ENCODE measurements around the gene CRABP2.

The CRABP2 gene

DNA sequence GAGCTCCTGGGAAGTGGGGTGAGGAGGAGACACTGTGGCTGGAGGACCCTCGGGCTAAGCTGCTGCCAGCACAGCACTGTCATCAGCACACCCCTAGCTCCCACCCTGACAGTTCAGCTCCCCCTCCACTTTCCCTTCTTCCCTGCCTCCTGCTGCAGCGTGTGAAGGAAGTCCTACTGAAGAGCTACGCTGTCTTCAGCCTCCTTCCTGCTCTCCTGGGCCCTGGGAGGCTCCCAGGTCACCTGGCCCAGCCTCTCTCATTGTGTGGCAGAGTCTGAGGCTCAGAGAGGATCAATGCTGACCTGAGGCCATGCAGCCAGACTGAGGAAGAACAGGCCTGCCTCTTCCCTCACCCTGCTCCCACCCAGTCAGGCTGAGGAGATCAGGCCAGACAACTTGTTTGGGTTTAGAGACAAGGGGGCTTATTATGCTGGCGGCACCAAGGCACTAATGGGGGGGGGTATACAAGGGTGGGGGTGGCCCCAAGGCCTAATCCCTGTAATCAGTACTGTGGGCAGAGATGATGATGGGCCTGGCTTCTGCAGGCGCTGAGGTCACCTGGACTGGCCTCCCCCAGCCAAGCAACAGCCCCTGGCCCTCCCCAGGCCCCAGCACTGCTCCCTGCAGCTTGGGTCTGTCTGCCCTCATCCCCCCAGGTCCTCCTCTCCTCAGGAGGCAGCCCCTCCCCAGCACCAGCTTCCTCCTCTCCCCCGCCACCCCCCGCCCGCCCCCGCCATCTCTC lies 37.2 kb downstream of the CRABP2 start:
- DNase-seq (ENCODE audit: low read depth): no peak

DNA sequence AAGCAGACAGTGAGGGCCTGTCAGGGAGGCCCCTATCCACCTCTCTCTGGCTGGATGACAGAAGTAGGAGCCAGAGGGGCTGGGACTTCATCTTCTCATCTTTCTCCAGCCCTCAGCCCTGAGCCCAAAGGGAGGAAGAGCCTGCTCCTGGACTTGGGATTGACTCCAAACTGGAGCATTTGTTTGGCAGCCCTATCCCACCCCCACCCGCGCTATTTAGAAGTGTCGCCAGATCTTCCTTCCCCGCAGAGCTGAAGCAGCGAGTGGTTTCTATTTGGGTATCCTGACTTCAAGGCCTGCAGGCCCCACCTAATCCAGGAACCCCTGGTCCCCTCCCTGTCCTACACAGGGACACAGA lies 37.8 kb downstream of the CRABP2 start:
- no peak for DNase-seq (ENCODE audit: low read depth)

- DNase-seq (ENCODE audit: low read depth): no peak
Observed at GRCh38 chr1:156666862-156667609, 38.3 kb downstream of the CRABP2 start.

DNA sequence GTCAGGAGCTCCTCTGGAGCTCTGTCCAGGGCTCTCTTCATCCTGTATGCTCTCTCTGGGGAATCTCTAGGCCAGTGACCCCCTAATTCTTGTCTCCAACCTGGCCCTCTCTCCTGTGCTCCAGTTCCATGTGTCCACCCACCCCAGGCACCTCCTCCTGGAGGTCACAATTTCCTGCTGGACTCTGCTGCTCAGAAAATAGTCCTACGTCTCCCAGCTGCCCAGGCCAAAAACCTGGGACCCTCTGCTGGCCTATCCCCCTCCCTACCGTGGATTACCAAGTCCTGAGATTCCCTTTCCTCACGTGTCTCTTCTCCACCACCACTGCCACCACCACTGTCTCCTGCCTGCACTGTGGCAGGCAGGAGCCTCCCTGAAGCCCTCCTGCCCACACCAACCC lies 39.8 kb downstream of the CRABP2 start:
- no peak for DNase-seq (ENCODE audit: low read depth)

DNA sequence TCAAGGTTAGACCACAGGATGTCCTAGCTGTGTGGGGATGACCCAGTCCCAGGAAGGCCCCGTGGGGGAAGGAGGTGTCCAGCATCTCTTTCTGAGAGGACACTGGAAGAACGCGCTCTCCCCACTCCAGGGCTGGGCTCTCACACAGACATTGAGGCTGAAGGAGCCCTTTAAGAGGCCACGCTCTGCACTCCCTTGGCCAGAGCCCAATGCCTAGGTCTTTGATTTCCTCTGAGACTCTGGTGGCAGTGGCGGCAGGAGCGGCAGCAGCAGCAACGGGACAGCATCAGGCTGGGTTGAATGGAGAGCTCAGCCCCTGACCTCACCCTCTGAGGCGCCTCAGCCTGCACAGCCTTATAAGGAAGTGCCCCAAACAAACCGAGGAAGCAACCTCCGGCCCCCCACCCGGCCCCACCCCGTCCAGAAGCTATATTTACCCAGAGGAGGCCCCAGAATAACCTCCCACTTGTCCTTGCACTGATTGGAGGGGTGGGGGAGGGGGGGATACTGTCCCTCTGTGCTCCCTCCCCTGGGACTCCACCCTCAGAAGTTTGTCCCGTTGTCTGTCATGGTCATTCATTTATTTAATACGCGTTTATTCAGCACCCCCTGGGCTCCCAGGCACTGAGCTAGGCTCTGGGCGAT lies 40.5 kb downstream of the CRABP2 start:
- no peak for DNase-seq (ENCODE audit: low read depth)

GRCh38 chr1:156664046-156664766 lies 41.2 kb downstream of the CRABP2 start:
- DNase-seq (ENCODE audit: low read depth): no peak

DNA sequence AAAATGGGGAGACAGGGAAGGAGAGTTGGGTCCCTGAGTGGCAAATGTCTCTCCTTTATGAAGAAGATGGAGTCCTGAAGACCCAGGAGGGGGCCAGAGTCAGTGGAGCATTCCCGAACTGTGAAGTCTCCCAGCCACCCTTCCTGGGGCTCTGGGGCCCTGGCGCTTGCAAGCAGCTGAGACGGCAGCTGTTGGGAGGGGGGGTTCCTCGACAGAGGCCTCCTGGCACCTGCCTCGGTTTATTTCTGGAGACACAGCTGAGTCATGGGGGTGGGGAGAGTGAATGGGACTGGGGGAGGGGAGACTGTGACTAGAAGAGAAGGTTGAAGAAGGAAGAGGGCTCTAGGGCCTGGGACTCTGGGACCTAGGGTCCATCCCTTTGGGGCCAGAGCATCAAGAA lies 42.2 kb downstream of the CRABP2 start:
- no peak for DNase-seq (ENCODE audit: low read depth)

GRCh38 chr1:156662800-156663055 lies 42.7 kb downstream of the CRABP2 start:
- DNase-seq (ENCODE audit: low read depth): no peak

DNA sequence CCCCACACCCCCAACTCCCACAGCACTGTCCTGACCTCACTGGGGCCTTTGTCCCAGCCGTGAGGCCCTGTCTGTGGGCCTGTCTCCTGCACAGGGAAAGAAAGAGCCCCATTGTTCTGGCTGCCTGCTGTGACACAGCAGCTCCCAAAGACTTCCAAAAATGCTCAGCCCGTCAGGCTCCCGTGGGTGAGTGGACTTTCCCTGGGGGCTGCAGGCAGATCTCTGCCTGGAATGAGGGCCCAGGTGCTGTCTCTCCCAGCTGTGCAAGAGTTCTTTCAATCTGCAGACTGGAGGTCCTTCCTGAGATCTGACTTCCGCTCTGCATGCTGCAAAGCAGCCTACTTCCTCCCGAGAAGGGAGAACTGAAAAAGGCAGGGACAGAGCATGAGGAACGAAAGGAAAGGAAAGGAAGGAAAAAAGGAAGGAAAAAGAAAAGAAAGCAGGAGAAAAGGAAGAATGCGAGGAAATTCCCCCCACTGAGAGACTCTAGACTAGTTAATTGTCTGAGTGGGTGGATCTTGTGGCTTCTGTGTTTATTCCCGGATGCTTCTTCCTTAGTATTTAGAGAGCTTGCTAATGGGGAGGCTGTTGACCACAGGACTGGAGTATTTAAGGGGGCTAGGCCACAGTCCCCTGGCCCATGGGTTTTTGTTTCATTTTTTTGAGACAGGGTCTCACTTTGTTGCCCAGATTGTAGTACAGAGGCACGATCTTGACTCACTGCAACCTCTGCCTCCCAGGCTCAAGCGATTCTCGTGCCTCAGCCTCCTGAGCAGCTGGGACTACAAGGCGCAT lies 43.2 kb downstream of the CRABP2 start:
- no peak for DNase-seq (ENCODE audit: low read depth)

- no peak for DNase-seq (ENCODE audit: low read depth)
Observed at GRCh38 chr1:156660752-156661112, 44.7 kb downstream of the CRABP2 start.

- DNase-seq (ENCODE audit: low read depth): peak; percentile 84
Observed at GRCh38 chr1:156659988-156660751, 45.2 kb downstream of the CRABP2 start.

DNA sequence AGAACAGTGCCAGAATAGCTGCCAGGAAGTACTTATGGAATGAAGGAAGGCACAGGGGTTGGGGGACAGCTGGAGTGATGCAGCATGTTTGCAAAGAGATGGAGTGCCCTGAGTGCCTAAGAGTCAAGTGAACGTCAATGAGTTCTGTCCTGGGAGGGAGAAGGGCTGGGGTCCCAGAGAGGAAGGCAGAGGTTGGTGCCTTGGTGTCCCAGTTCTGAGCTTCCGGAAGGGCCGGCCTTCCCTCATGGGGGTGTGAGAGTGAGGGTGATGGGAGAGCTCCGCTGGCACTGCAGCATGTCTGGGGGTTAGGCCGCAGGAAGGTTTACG lies 45.8 kb downstream of the CRABP2 start:
- DNase-seq (ENCODE audit: low read depth): no peak

DNA sequence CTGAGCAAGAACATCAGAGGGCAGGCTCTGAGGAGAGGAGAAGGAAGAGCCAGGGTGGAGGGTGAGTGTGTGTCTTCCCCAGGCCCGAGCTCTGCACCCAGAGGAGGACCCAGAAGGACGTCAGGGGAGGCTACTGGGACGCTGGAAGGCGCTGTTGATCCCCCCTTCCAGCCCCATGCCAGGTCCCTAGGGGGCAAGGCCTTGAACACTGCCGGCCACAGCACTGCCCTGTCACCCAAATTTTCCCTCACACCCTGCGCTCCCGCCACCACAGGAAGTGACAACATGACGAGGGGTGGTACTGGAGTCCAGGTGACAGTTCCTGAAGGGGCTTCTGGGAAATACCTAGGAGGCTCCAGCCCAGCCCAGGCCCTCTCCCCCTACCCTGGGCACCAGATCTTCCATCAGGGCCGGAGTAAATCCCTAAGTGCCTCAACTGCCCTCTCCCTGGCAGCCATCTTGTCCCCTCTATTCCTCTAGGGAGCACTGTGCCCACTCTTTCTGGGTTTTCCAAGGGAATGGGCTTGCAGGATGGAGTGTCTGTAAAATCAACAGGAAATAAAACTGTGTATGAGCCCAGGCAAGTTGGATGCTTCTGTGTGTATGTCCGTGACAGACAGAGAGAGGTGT lies 46.3 kb downstream of the CRABP2 start:
- DNase-seq (ENCODE audit: low read depth): no peak

DNA sequence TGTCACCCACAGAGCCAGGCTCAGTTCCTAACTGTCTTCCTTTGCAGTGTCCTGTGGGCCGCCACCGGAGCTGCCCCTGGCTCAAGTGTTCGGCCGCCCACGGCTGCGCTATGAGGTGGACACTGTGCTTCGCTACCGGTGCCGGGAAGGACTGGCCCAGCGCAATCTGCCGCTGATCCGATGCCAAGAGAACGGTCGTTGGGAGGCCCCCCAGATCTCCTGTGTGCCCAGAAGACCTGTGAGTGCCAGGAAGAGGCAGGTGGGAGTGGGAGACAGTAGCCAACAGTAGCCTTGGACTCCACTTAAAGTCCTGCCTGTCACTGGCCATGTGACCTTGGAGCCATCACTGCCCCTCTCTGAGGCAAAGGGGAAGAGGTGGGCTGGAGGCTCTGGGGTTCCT lies 46.9 kb downstream of the CRABP2 start:
- no peak for DNase-seq (ENCODE audit: low read depth)

DNA sequence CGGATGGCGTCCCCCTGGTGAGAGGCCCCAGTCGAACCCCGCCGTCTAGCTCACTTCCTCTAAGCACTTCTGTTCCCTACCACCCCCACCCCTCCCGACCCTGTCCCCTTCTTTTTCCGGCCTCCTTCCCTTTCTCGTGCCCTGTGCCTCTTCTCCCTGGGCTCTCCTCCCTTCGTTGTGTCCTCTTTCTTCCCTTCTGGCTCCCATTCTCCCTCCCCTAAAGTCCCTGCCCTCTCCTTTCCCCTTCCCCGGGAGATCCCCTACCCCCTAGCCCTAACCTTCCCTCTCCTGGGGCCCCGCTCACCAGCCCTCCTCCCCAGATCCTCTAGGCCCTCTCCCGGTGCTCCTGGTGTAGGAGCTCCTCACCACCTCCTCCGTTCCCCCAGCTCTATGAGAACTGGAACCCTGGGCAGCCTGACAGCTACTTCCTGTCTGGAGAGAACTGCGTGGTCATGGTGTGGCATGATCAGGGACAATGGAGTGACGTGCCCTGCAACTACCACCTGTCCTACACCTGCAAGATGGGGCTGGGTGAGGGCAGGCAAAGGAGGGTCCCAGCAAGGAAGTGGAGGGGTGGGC lies 47.6 kb downstream of the CRABP2 start:
- DNase-seq (ENCODE audit: low read depth): no peak

GRCh38 chr1:156656806-156657740 lies 48.3 kb downstream of the CRABP2 start:
- DNase-seq (ENCODE audit: low read depth): peak; percentile 57

DNA sequence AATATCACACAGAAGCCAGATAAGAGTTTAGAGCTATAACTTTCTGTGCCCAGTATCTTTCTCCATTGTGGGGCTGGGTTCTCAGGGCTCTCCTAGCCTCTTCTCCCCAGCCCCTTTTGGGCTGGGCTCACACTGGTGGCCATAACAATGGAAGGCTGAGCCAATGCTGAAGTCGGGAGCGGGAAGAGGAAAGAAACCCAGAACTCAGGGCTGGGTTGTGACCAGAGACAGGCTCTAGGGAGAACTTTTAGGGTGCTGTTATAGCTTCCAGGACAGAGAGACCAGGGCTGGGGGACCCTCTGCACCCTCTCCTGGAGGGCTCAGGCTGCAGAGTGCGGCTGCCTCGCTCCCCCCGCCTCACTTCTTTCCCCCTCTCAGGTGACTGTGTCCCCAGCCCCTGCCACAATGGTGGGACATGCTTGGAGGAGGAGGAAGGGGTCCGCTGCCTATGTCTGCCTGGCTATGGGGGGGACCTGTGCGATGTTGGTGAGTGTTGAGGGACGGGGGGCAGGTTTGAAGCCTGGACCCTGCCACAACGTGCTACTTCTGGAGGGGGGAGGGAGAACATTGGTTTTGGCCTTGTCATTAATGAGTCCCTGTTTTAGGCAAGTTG lies 49.4 kb downstream of the CRABP2 start:
- no peak for DNase-seq (ENCODE audit: low read depth)

DNA sequence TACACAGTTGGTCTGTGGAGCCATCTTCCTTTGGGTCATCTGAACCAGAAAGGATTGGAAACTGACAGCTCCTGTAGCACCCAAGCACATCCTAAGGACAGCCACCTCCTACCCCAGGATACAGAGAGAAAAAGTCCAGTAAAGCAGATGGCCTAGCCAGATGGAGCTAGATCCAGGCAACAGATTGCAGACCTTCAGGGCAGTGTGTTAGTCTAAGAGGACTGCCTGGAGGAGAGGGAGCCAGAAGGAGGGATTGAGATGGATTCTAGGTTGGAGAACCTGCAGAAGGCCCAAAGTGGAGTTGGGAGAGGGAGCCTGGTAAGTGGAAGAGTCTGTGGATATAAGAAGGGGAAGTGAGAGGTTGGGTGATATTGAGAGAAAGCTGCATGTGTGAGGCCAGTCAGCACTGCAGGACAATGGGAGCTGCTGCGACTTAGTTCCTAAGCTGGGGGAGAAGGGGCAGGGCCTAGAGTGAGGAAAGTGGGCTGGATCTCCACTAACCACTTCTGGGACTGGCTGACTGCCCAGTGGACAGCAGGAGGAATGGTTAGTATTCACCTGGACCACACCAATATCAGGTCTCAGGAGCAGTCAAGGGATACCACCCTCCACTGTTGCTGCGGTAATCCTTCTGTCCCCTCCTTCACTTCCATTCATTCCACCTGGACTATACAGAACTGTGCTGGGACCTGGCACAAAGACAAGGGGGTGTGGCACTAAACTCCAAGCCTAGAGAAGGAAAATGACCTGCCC lies 50.1 kb downstream of the CRABP2 start:
- no peak for DNase-seq (ENCODE audit: low read depth)
